ENCODE measurements around the gene MAN1B1.

Gene MAN1B1

DNA sequence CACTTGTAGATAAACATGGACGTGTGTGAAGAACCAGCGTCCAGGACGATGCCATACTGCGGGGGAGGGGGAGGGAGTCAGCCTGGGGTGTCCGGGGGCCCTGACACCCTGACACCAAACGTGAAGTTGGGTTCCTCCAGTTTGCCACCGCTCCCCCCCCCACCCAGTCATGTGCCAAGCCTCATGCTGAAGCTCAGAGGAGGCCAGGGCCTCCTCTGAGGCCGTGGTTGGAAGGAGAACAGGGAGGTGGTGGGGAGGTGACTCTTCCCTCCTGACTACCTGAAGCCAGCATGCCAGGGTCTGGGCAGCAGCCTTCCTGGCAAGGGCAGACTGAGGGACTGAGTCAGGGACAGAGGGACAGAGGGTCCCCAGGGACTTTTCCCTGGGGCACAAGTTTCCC lies 34.5 kb upstream of the MAN1B1 start:
- no peak for DNase-seq (ENCODE audit: low spot score)
- CTCF ChIA-PET = interaction anchor here (1.1 to 4.9 kb wide), 4 partner anchors 12 to 23 kb away, joined by 3 to 54 read pairs (median 4); no protein-coding TSS in a partner anchor
- POLR2A ChIA-PET (ENCODE audit: low non-redundant PET) = interaction anchor here (0.6 kb wide), 2 partner anchors 33 to 298 kb away, joined by 3 to 9 read pairs; no protein-coding TSS in a partner anchor
- TF ChIP-seq, protein P1, sequence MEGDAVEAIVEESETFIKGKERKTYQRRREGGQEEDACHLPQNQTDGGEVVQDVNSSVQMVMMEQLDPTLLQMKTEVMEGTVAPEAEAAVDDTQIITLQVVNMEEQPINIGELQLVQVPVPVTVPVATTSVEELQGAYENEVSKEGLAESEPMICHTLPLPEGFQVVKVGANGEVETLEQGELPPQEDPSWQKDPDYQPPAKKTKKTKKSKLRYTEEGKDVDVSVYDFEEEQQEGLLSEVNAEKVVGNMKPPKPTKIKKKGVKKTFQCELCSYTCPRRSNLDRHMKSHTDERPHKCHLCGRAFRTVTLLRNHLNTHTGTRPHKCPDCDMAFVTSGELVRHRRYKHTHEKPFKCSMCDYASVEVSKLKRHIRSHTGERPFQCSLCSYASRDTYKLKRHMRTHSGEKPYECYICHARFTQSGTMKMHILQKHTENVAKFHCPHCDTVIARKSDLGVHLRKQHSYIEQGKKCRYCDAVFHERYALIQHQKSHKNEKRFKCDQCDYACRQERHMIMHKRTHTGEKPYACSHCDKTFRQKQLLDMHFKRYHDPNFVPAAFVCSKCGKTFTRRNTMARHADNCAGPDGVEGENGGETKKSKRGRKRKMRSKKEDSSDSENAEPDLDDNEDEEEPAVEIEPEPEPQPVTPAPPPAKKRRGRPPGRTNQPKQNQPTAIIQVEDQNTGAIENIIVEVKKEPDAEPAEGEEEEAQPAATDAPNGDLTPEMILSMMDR (conservative IDR thresholded peaks at IDR 0.05; ENCODE audit: low read depth) = no peak
- H3K27ac ChIP-seq = peak overlapping the region; percentile 7; the same call in 1 of the 2 replicates

DNA sequence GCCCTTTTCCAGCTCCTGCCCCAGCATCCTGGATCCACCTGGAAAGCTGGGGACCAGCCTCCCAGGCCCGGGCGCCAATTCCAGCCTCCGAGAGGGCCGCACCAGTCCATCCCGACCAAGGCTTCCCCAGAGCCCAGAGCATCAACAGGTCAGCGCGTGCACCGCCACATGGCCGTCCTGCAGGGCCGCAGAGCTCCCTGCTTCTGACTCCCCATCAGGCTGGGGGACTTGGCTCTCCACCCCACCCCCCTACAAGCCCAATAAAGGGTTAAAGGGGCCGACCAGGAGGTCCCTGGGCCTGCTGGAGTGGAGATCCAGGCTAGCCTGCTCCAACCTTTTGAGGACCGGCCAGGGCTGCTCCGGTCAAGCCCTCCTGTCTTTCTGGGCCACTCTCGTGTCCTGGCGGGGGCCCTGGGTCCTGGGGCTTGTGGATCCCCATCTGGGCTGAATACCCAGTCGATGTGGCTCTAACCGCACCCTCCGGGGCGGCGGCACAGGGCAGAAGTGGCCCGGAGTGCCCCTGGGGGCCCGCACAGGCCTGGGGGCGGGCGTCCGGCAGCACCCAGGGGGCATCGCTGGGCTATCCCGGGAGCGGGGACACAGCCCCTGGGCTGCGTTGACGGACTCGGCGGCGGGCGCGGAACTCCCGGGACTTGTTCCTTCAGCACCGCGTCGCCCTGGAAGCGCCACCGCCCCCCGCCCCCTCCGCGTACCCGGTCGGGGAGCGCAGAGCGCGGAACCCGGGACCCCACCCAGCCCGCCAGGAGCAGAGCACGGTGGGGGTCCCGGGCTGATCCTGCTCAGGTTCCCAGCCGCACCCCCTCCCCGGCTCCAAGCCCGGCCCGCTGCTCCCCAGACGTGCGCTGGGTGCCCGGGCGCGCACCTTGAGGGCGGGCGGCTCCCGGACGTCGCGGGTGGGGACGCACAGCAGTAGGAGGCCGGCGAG lies 33.5 kb upstream of the MAN1B1 start:
- TF ChIP-seq, protein P1 (conservative IDR thresholded peaks at IDR 0.05; ENCODE audit: low read depth) = no peak
- peak; percentile 55 for DNase-seq (ENCODE audit: low spot score)
- H3K27ac ChIP-seq = peak overlapping the region; percentile 89
- ChIA-PET POLR2A (ENCODE audit: low non-redundant PET) (interaction anchor here (0.7 kb wide), 1 partner anchor 11 kb away, joined by 3 read pairs; no protein-coding TSS in a partner anchor), CTCF (interaction anchor here (0.6 to 4.9 kb wide), 5 partner anchors 11 to 187 kb away, joined by 3 to 54 read pairs (median 4); no protein-coding TSS in a partner anchor)

DNA sequence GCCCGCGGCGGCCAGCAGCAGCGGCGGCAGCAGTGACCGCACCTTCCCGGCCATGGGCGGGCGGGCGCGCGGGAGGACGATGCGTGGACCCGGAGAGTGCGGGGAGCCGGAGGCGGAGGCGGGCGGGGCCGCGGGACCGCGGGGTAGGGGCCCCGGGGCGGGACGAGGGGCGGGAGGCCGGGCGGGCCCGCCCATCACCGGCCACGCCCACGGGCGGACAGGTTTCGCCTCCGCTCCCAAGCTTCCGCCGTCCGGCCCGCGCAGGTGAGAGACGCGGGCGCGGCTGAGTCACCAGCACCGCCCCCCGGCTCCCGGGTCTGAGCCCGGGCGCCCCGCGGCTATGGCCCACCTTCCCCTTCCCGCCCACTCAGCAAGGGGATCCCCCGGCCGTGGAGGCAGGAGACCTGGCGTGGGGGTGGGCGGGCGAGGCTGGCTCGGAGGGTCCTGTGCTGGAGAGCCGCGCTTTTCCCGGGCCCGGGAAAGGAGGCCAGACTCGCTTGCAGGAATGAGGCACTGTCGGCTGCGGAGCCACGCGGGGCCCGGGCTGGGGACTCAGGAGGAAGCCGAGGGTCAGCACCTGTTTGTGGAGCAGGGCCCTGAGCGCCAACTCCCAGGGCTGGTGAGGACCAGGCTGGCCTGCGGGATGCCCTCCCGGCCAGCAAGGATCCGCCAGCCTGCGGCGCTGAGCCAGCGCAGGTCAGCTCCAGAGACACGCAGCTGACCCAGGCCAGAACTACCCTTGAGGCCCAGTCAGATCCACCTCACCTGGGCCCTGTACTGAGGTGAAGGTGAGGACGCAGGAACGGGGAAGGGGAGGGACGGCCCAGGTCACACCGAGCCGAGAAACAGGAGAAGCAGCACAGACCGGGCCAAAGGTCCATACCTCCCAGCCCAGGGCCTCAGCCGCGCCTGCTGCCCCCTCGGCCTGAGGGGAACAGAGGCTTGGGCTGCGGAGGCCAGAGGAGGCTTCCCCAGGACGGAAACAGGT lies 32.5 kb upstream of the MAN1B1 start, which contains the start of gene ENTPD2:
ENTPD2 (minus strand) TSS at position 118 of the 988 bp plus-strand sequence; CDS start at position 54, 64 bp downstream.
- DNase-seq (ENCODE audit: low spot score) = peak; percentile 94
- ChIA-PET CTCF (interaction anchor here (0.6 to 4.9 kb wide), 4 partner anchors 10 to 186 kb away, joined by 3 to 54 read pairs (median 6); no protein-coding TSS in a partner anchor), POLR2A (ENCODE audit: low non-redundant PET) (interaction anchor here (0.7 kb wide), 1 partner anchor 10 kb away, joined by 3 read pairs; no protein-coding TSS in a partner anchor)
- peak within 1 kb of the TSS; percentile 89 for H3K27ac ChIP-seq
- TF ChIP-seq, protein P1 (conservative IDR thresholded peaks at IDR 0.05; ENCODE audit: low read depth) = no peak

DNA sequence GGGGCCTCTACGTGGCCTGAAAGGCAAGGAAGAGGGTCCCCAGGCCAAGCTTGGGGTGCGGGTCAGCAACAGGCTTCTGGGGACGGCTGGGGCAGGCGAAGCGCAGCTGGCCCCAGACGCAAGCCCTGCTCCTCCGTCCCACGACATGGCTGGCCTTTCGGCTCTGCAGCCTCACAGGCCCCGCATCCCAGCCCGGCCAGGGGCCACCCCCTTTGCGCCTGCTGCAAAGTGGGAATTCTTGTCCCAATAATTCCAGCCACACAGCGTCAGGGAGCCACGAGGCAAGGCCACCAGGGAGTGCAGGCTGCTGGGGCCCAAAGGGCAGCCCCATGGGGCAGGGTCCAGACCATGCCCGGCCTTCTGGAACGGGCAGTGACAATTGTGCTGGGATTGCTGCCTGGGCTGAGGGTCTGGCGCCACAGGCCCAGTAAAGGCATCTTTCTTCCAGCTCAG lies 31.8 kb upstream of the MAN1B1 start:
- ChIA-PET CTCF (interaction anchor here (0.7 to 4.9 kb wide), 5 partner anchors 8 to 19 kb away, joined by 3 to 54 read pairs (median 8); partner anchors contain the start of genes NPDC1 and SAPCD2), POLR2A (ENCODE audit: low non-redundant PET) (no interaction called here)
- TF ChIP-seq, protein P1 (conservative IDR thresholded peaks at IDR 0.05; ENCODE audit: low read depth) = no peak
- no peak for DNase-seq (ENCODE audit: low spot score)
- peak overlapping the region; percentile 89 for H3K27ac ChIP-seq

DNA sequence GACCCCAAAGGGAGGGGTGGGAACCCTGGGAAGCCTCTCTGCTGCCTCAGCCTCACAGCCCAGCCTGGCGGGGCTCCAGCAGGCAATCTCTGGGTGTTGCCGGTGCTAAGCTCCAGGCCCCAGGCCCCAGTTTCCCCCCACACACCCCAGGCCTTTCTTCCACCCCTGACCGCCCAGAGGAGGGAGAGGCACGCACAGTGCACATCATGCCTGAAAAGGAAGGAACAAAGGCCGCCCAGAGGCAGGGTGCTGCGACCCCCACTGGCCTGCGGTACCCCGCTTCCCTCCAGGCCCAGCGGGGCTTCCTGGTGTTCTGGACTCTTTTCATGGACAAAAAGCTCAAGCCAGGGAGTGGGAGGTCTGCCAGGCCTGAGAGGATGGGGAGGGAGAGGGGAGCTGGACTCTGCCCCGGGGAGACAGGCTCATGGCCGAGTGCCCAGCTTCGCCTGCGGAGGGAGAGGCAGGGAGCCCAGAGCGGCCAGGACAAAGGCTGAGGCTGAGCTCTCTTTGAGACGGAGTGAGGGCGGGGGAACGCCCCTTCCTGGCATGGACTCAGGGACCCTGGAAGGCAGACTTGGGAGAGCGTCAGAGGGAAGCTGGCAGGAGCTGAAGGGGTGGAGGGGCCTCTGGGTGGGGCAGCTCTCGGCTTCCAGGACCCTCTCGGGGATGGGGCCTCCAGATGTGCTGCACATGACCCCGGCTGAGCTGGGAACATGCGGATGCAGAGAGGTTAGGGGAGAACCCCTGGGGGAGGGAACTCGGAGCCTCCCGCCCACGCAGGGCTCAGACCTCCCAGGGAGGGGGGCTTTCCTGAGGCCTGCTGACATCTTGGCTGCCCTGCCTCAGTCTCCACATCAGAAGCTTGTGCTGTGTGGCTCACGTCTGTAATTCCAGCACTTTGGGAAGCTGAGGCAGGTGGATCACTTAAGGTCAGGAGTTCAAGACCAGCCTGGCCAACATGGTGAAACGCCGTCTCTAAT lies 31.1 kb upstream of the MAN1B1 start:
- DNase-seq (ENCODE audit: low spot score) = peak; percentile 53
- peak overlapping the region; percentile 89 for H3K27ac ChIP-seq
- CTCF ChIA-PET = interaction anchor here (0.6 to 4.9 kb wide), 8 partner anchors 8 to 80 kb away, joined by 3 to 54 read pairs (median 6); partner anchors contain the start of genes NPDC1 and SAPCD2
- POLR2A ChIA-PET (ENCODE audit: low non-redundant PET) = interaction anchor here (0.6 kb wide), 1 partner anchor 12 kb away, joined by 3 read pairs; no protein-coding TSS in a partner anchor
- TF ChIP-seq, protein P1 (conservative IDR thresholded peaks at IDR 0.05; ENCODE audit: low read depth) = no peak

Measured in RWPE1 (cell line).